K562 (cell line): ENCODE measurements around the gene ACTL10. TPM values are rescaled to one million over a fixed set of nuclear protein-coding genes. Genes with fewer than 3 reads are reported as not detected.

Experiments used
- ATAC-seq: fragments of 200-7000 bp; cut with Tn5 transposase; 3 replicates; pipeline ENCODE4 v1.9.1; 2020; ENCODE audit warnings: moderate library complexity
- BruUV-seq: library from RNA; stranded (reverse); fragments of 400-500 nt; replicated peaks from 2 replicates; lab custom pipeline; 2021; lab: Mats Ljungman, UMichigan
- CTCF ChIA-PET: fragments of 300-600 bp; formaldehyde crosslinking; extraction: SDS; loops from one replicate; lab custom pipeline; 2021; ENCODE audit warnings: low intra/inter-chr PET ratio; lab: Yijun Ruan, JAX
- POLR2A ChIA-PET: fragments of 300-600, 350-650 bp; sonication (Branson Sonifier 250); formaldehyde crosslinking; extraction: SDS; loops from one replicate; lab custom pipeline; 2021; ENCODE audit warnings: antibody characterized with exemption, inconsistent platforms; lab: Yijun Ruan, JAX
- DNase-seq, 4 experiments: peaks; one replicate each; pipeline versions ENCODE4 v3.0.0 to v3.0.0-alpha.2; 2011 to 2018; ENCODE audit warnings: low spot score in 3 of 4, mixed read lengths in 3 of 4; ENCODE audit errors: extremely low read depth in 1 of 4
- FAIRE-seq: peaks from 2 replicates; lab custom pipeline; 2011; peaks lifted over from hg19 to GRCh38; lab: Jason Lieb, UNC
- H2AFZ ChIP-seq: 2 replicates; pipeline ENCODE4 v1.6.0; 2011; ENCODE audit warnings: low read depth, low read length, control low read depth, inconsistent platforms
- H3K27ac ChIP-seq: fragments of 200-600 bp; 3 replicates; pipeline ENCODE4 v1.8.0; 2011; ENCODE audit warnings: low read depth, mild to moderate bottlenecking, control low read depth, inconsistent platforms, low read length, moderate library complexity, mixed read lengths; ENCODE audit errors: extremely low read depth
- H3K27me3 ChIP-seq, 2 experiments: fragments of 300-600 bp in 1 of 2; 2 replicates in 1 of 2; 3 replicates in 1 of 2; pipeline versions ENCODE4 v1.6.0 to v1.8.0; 2011; ENCODE audit warnings: inconsistent platforms in 2 of 2, low read length in 2 of 2, mild to moderate bottlenecking in 1 of 2, mixed read lengths in 1 of 2, moderate library complexity in 1 of 2; ENCODE audit not compliant: control insufficient read depth in 2 of 2, insufficient read depth in 2 of 2
- H3K36me3 ChIP-seq: fragments of 300-600 bp; 3 replicates; pipeline ENCODE4 v1.8.0; 2011; ENCODE audit warnings: mild to moderate bottlenecking, low read length, inconsistent platforms; ENCODE audit not compliant: control insufficient read depth, insufficient read depth
- H3K4me1 ChIP-seq, 2 experiments: fragments of 200-600 bp in 1 of 2; replicated peaks in 1 of 2; 2 replicates in 1 of 2; 3 replicates in 1 of 2; pipeline versions ENCODE4 v1.5.1 to v1.8.0; 2011; ENCODE audit warnings: inconsistent platforms in 2 of 2, low read length in 2 of 2, mild to moderate bottlenecking in 1 of 2, mixed read lengths in 1 of 2, moderate library complexity in 1 of 2; ENCODE audit not compliant: control insufficient read depth in 2 of 2, insufficient read depth in 2 of 2
- H3K4me2 ChIP-seq: 2 replicates; pipeline ENCODE4 v1.6.1; 2011; ENCODE audit warnings: low read length, control low read depth, inconsistent platforms, mixed read lengths; ENCODE audit not compliant: insufficient read depth
- H3K4me3 ChIP-seq: fragments of 200-600 bp; sonication (generic), shearing (Covaris generic); 2 replicates; pipeline ENCODE4 v1.5.1; 2016; ENCODE audit warnings: control low read depth, inconsistent platforms
- H3K79me2 ChIP-seq: fragments of 200-600 bp; 3 replicates; pipeline ENCODE4 v1.8.0; 2011; ENCODE audit warnings: low read length, inconsistent platforms; ENCODE audit not compliant: control insufficient read depth, insufficient read depth
- H3K9ac ChIP-seq, 2 experiments: 2 replicates each; pipeline versions ENCODE4 v1.6.0 to v1.6.1; 2011; ENCODE audit warnings: low read depth in 2 of 2, low read length in 2 of 2, control low read depth in 1 of 2, inconsistent platforms in 1 of 2, mild to moderate bottlenecking in 1 of 2, mixed read lengths in 1 of 2; ENCODE audit not compliant: insufficient read depth in 1 of 2
- H3K9me1 ChIP-seq: one replicate; pipeline ENCODE4 v1.6.0; 2011; ENCODE audit warnings: inconsistent platforms, mild to moderate bottlenecking, low read length, moderate library complexity; ENCODE audit not compliant: control insufficient read depth, insufficient read depth
- H3K9me3 ChIP-seq: replicated peaks from 2 replicates; pipeline ENCODE4 v1.5.1; 2011; ENCODE audit warnings: low read depth, low read length, inconsistent platforms; ENCODE audit not compliant: control insufficient read depth, insufficient read depth
- H4K20me1 ChIP-seq: replicated peaks from 2 replicates; pipeline ENCODE4 v1.6.1; 2011; ENCODE audit warnings: low read length, inconsistent platforms, mixed read lengths; ENCODE audit not compliant: control insufficient read depth, insufficient read depth
- CGGBP1 ChIP-seq: fragments of 250-450 bp; sonication (Bioruptor Pico); IDR thresholded peaks from 2 replicates; pipeline ENCODE4 v1.9.0; 2021; ENCODE audit warnings: mild to moderate bottlenecking
- CHD4 ChIP-seq: fragments of 200-600 bp; sonication (generic); IDR thresholded peaks from 3 replicates; pipeline ENCODE4 v1.6.1; 2012; ENCODE audit warnings: low read depth, mild to moderate bottlenecking, mixed read lengths, low read length, inconsistent platforms; ENCODE audit not compliant: insufficient read depth, insufficient replicate concordance, poor library complexity, severe bottlenecking
- JUND ChIP-seq, 2 experiments: IDR thresholded peaks; 2 replicates in 1 of 2; 3 replicates in 1 of 2; pipeline ENCODE4 v1.6.1; 2011; ENCODE audit warnings: borderline replicate concordance in 2 of 2, low read depth in 2 of 2, low read length in 2 of 2, improper control_type of control experiment in 1 of 2, missing biosample characterization in 1 of 2, missing genetic modification characterization in 1 of 2, missing genetic modification reagents in 1 of 2
- MAZ ChIP-seq, 2 experiments: fragments of 450-650 bp in 1 of 2; sonication (generic) in 1 of 2; formaldehyde crosslinking; IDR thresholded peaks in 1 of 2; conservative IDR thresholded peaks in 1 of 2; 2 replicates each; pipeline versions ENCODE4 v1.4.0 to v1.5.0; 2020; ENCODE audit warnings: mild to moderate bottlenecking in 1 of 2, missing genetic modification reagents in 1 of 2
- MYNN ChIP-seq, 2 experiments: sonication (generic); formaldehyde crosslinking in 1 of 2; IDR thresholded peaks; 2 replicates each; pipeline versions ENCODE4 v1.5.0 to v1.6.1; 2016 to 2020; ENCODE audit warnings: antibody characterized with exemption in 1 of 2, missing genetic modification reagents in 1 of 2
- POLR2A ChIP-seq: fragments of 450-650 bp; conservative IDR thresholded peaks from 2 replicates; pipeline ENCODE4 v1.6.1; 2016
- STAT6 ChIP-seq: sonication (generic); formaldehyde crosslinking; IDR thresholded peaks from 2 replicates; pipeline ENCODE4 v1.8.1; 2023; ENCODE audit warnings: mild to moderate bottlenecking, missing genetic modification reagents
- TFAP4 ChIP-seq: sonication (generic); formaldehyde crosslinking; IDR thresholded peaks from 2 replicates; pipeline ENCODE4 v1.8.0; 2022; ENCODE audit warnings: missing genetic modification reagents, mild to moderate bottlenecking, moderate library complexity, borderline replicate concordance
- THAP12 ChIP-seq: fragments of 250-450 bp; sonication (Bioruptor Pico); IDR thresholded peaks from 2 replicates; pipeline ENCODE4 v1.9.0; 2021; ENCODE audit warnings: mild to moderate bottlenecking, inconsistent platforms
- XRCC3 ChIP-seq: fragments of 450-650 bp; IDR thresholded peaks from 2 replicates; pipeline ENCODE4 v1.6.1; 2017; ENCODE audit warnings: mild to moderate bottlenecking, moderate library complexity
- WGBS: fragments of 100-300 bp; shearing (Covaris generic); methylation state at CpG from one replicate; pipeline ENCODE4 v1.1.6; 2016; ENCODE audit warnings: low coverage, mixed read lengths; ENCODE audit not compliant: insufficient coverage; ENCODE audit errors: missing lambda C conversion rate; 5-methylcytosine and 5-hydroxymethylcytosine counted together
- in situ Hi-C: fragments of 300-500 bp; cut with MboI; formaldehyde crosslinking; loops from 4 replicates; pipeline ENCODE4 v1.15.0; 2018; ENCODE audit warnings: inconsistent platforms, mixed read lengths
- intact Hi-C: fragments of 100-400 bp; cut with micrococcal nuclease; formaldehyde crosslinking; loops from 2 replicates; pipeline ENCODE4 v1.14.2; 2022
- polyA plus RNA-seq, 8 experiments: library from polyadenylated mRNA; depleted of rRNA in 4 of 8; stranded (reverse) in 5 of 8; unstranded in 3 of 8; fragments of >200 nt; fragmentation: Nextera tagmentation in 2 of 8; fragmentation: Illumina TruSeq in 1 of 8; extraction: Ambion mirVana in 2 of 8; extraction: Trizol in 1 of 8; gene quantifications; 2 replicates each; pipeline versions ENCODE4 v1.2.1 to v1.2.3, GENCODE V29; 2011 to 2014; ENCODE audit warnings: inconsistent platforms in 1 of 8, missing spikeins in 1 of 8
- total RNA-seq, 7 experiments: library from RNA; depleted of rRNA in 6 of 7; stranded (reverse); fragments of >200 nt in 6 of 7; fragmentation: Illumina TruSeq in 2 of 7; extraction: Trizol in 2 of 7; gene quantifications; 2 replicates each; pipeline versions ENCODE4 v1.2.1 to v1.2.3, GENCODE V29; 2011 to 2021; ENCODE audit warnings: low replicate concordance in 1 of 7

Gene ACTL10
- total and polyA plus RNA-seq, 9 of the 15 experiments (the other 6 are each of a cell fraction or from before 2014, with no cell fraction given) = 0.07 to 0.14 TPM; not detected in 7

- Histone ChIP-seq H3K36me3 (peaks cover 21% of the 10 kb centered on the region; the same call in 1 of the 3 replicates), H3K27ac (no peak overlapping the region), H3K27me3 (no peaks in the 10 kb centered on the region), H3K4me3 (no peak overlapping the region), H3K9me3 (no peaks in the 10 kb centered on the region), H3K4me2 (no peak overlapping the region), H3K4me1 (peaks cover 6 to 37% of the 10 kb centered on the region in 2 experiments; a peak in 3 of 5 replicates), H2AFZ (no peak overlapping the region), H4K20me1 (peaks cover 18% of the 10 kb centered on the region; the same call in 1 of the 2 replicates), H3K79me2 (no peaks in the 10 kb centered on the region), H3K9ac (0 out of 4 replicates have a peak overlapping the region, but pooled peaks of 1 of the 2 experiments have one; percentile 12), H3K9me1 (peaks cover 7% of the 10 kb centered on the region)
- in situ Hi-C loops = loop anchor here (5.0 to 10.0 kb wide), 2 partner anchors 201 to 239 kb away; no protein-coding TSS in a partner anchor
- FAIRE-seq = peak; percentile 95
- peak; percentile 72 to 79 (median 76) for DNase-seq
- no TSS peak for BruUV-seq
- intact Hi-C loops = loop anchor here (2.0 to 5.0 kb wide), 3 partner anchors 139 to 251 kb away; partner anchors contain the start of gene CDK5RAP1
- POLR2A ChIA-PET = interaction anchor here (0.6 to 4.5 kb wide), 13 partner anchors 8 to 431 kb away, joined by 3 to 51 read pairs (median 3); partner anchors contain the start of genes ACTL10 and CBFA2T2
- ATAC-seq = peak; percentile 87
- CTCF ChIA-PET = interaction anchor here (0.7 to 1.6 kb wide), 3 partner anchors 195 to 239 kb away, joined by 3 to 8 read pairs (median 4); no protein-coding TSS in a partner anchor
- WGBS = 50% methylated on average over 15 of the region's 16 CpGs
- TF ChIP-seq MAZ (CRISPR knock-in tag; conservative IDR thresholded peaks at IDR 0.05 in 1 of 2, IDR thresholded peaks at IDR 0.05 in 1 of 2) (peak in 1 of 2 experiments; percentile 54; a peak in 1 of 4 replicates), JUND (IDR thresholded peaks at IDR 0.05; ENCODE audit: borderline replicate concordance, low read depth, low read length) (0 out of 2 replicates have a peak, but pooled peaks have one; percentile 4), JUND (tag; IDR thresholded peaks at IDR 0.05; ENCODE audit: borderline replicate concordance, low read depth, low read length) (no peak), CGGBP1 (CRISPR knock-in tag) (no peak), POLR2A (peak; percentile 53), MYNN (IDR thresholded peaks at IDR 0.05) (peak; percentile 46; the same call in 1 of the 2 replicates), MYNN (CRISPR knock-in tag; IDR thresholded peaks at IDR 0.05) (no peak), STAT6 (0 out of 2 replicates have a peak, but pooled peaks have one; percentile 44), TFAP4 (CRISPR knock-in tag) (peak; percentile 49; the same call in 1 of the 2 replicates), THAP12 (CRISPR knock-in tag) (0 out of 2 replicates have a peak, but pooled peaks have one; percentile 4), XRCC3 (no peak), CHD4 (no peak)
Measured at GRCh38 chr20:33653218-33653899, 13.4 kb upstream of the ACTL10 start.
